Testis (tissue), 2 donors: ENCODE results near the gene MAGI1.

Experiments used
- POLR2A ChIP-seq: fragments of 450-650 bp; IDR thresholded peaks from one replicate; pipeline ENCODE4 v1.6.1; 2017; ENCODE audit warnings: antibody characterized with exemption, mild to moderate bottlenecking, moderate library complexity
- TF ChIP-seq, protein P1 (sequence below), 3 experiments: fragments of 450-650 bp in 2 of 3; fragments of 200-600 bp in 1 of 3; sonication (generic) in 1 of 3; IDR thresholded peaks; one replicate each; pipeline ENCODE4 v1.5.1; 2016 to 2019; ENCODE audit warnings: antibody characterized with exemption in 3 of 3, mild to moderate bottlenecking in 2 of 3, moderate library complexity in 1 of 3

DNA sequence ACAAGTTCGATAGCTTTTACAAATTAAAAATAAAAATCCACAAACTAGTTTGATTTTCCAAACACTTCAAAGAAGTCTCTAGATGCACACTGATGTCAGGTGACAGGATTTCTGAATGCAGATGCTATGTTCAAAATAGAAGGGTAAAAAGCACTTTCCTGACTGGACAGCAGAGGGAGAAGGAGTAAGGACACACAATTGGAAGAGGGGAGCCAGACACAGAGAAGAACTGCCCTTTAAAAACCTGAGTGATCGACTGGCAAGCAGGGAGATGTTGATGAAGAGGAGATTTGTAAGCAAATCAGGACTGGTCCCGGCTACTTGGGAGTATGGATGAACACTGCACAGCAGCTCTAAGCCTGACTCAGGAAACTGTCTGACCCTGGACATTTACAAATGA, 612.8 kb downstream of the MAGI1 start:
- TF ChIP-seq, protein P1, sequence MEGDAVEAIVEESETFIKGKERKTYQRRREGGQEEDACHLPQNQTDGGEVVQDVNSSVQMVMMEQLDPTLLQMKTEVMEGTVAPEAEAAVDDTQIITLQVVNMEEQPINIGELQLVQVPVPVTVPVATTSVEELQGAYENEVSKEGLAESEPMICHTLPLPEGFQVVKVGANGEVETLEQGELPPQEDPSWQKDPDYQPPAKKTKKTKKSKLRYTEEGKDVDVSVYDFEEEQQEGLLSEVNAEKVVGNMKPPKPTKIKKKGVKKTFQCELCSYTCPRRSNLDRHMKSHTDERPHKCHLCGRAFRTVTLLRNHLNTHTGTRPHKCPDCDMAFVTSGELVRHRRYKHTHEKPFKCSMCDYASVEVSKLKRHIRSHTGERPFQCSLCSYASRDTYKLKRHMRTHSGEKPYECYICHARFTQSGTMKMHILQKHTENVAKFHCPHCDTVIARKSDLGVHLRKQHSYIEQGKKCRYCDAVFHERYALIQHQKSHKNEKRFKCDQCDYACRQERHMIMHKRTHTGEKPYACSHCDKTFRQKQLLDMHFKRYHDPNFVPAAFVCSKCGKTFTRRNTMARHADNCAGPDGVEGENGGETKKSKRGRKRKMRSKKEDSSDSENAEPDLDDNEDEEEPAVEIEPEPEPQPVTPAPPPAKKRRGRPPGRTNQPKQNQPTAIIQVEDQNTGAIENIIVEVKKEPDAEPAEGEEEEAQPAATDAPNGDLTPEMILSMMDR (IDR thresholded peaks at IDR 0.05), result peak in 2 of 3 experiments; percentile 4 to 15
- no peak for TF ChIP-seq POLR2A
